Neuron (in vitro differentiated cells): ENCODE data around the gene KRT79.
"Not testable (repeated sequence)": the region's sequence is repeated elsewhere in the genome, so short reads cannot be mapped to it uniquely, and the experiment has no call there.

Experiments used
- H2AFZ ChIP-seq: one replicate; pipeline ENCODE4 v1.6.1; 2013; ENCODE audit warnings: low read depth, mild to moderate bottlenecking, inconsistent platforms, low read length, moderate library complexity
- H3K27me3 ChIP-seq: one replicate; pipeline ENCODE4 v1.6.1; 2013; ENCODE audit warnings: low read length; ENCODE audit not compliant: insufficient read depth
- H3K36me3 ChIP-seq: one replicate; pipeline ENCODE4 v1.6.1; 2013; ENCODE audit warnings: low read length; ENCODE audit not compliant: insufficient read depth
- H3K4me1 ChIP-seq: one replicate; pipeline ENCODE4 v1.6.1; 2013; ENCODE audit warnings: low read length; ENCODE audit not compliant: insufficient read depth
- H3K4me3 ChIP-seq: 2 replicates; pipeline ENCODE4 v1.5.1; 2013; ENCODE audit warnings: mild to moderate bottlenecking, low read length, moderate library complexity
- H3K9me3 ChIP-seq: one replicate; pipeline ENCODE4 v1.6.1; 2013; ENCODE audit warnings: low read length

The KRT79 gene

DNA sequence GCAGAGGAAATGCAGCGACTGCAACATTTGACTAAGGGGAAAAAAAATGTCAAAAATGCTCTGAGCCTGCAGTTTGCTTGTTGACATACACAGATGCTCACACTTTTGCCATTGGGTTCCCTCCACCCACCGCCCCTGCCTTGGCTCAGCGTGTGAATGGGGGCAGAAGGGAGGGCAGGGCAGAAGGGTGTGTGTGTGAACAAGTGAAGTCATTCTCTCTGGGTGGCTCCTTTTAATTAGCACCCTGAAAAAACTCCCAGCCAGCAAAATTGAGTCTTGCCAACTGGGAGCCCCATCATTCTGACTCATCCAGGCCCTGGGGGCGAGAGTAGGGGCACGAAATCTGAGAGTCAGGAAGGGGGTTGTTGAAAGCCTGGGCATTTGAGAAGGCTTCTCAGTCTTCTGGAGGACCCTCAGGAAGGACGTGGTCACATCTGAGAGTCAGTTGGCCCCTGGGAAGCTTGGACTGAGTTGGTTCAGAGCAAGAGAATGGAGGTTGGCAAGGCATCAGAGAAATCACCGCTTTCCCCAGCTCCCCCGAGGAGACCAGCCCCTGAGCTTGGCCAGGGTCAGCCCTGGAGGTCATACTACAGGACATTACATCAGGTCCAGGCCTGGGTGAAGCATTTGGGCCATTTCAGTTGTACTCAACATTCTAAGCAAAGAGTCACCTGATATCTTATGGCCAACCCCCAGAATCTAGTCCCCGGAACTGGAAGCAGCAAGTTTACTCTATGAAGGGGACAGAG lies 37.4 kb upstream of the KRT79 start:
- H3K4me3 ChIP-seq: no peak overlapping the region
- H2AFZ ChIP-seq: no peak overlapping the region
- no peaks in the 10 kb centered on the region for H3K36me3 ChIP-seq
- no peaks in the 10 kb centered on the region for H3K9me3 ChIP-seq
- H3K27me3 ChIP-seq: peaks cover 44% of the 10 kb centered on the region
- H3K4me1 ChIP-seq: no peaks in the 10 kb centered on the region

DNA sequence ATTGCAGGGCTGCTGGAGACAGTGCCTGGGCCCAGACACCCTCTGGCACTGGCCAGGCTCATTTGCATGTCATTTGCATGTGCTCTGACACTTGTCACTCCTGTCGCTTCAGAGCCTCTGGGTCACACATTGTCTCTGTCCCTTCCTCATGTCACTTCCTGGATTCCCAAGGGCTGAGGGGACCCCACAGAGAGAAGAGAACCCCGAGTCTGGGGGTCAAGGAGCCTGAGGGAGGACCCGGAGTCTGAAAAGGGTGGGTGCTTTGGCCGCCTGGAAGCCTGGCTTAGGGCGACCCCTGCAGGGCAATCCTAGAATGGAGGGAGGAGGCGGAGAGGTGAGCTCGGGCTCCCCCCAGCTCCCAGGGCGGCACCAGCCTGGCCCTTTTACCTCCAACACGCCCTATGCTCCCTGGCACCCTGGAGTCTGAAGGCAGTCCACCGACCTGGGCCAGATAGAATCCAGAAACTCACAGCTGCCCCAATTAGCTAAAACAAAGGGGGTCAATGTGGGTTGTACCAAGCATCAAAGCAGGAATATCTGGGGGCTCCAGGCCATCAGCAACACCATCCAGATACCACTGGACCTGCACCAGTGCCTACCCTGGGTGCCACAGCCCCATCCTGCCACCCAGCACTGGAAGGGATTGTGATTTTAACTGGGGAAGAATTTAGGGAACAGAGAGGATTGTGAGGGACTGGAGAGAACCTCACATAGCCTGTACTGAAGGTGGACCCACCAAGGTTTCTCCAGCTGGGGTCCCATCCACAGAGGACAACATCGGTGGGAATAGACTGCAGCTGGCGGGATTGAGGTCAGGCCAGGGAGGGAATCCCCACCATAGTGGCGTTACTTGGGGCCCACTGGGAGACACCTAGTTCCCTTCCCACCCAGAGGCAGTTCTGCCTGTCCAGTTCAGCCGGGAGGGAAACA lies 36.5 kb upstream of the KRT79 start:
- H3K27me3 ChIP-seq: peaks cover 37% of the 10 kb centered on the region
- H3K36me3 ChIP-seq: no peaks in the 10 kb centered on the region
- no peaks in the 10 kb centered on the region for H3K9me3 ChIP-seq
- H2AFZ ChIP-seq: no peak overlapping the region
- no peaks in the 10 kb centered on the region for H3K4me1 ChIP-seq
- H3K4me3 ChIP-seq: no peak overlapping the region

DNA sequence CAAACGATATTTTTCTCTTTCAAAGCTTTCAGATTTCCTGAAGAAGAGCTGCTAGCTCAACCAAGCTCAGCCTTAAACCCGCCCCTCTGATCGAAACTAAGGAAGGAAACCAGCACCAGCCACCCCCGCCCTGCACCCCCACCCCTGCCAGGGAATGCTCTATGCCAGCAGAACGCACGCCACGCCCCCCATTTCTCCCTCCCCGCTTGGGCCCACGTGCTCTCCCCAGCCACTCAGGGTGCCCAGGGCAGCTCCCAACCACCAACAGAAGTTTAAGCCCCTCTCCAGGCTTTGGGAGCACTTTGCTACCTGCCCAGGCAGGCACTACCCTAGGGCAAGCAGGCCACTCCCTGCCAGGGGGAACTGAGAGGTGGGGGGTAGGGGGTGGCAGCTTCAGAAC lies 33.5 kb upstream of the KRT79 start:
- no peaks in the 10 kb centered on the region for H3K9me3 ChIP-seq
- H3K4me3 ChIP-seq: no peak overlapping the region
- H3K27me3 ChIP-seq: peaks cover 8% of the 10 kb centered on the region
- no peaks in the 10 kb centered on the region for H3K4me1 ChIP-seq
- H2AFZ ChIP-seq: no peak overlapping the region
- no peaks in the 10 kb centered on the region for H3K36me3 ChIP-seq

DNA sequence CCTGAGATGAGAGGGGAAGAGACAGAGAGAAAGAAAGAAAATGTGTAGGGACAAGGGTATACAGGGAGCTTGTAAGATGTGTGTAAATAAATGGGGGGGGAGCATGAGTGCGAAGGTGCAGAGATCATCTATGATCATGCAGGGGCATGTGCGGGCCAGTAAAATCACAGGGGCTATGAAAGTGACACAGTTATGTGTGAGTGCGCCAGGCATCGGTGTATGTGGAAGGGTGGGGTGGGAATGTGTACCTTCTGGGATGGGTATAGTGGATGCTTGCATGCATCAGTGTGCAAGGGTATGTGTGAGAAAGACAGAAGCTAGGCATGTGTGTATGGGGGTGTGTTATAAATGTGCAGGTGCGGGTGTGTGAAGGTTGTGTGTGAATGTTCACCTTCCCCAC lies 33.0 kb upstream of the KRT79 start:
- H3K4me1 ChIP-seq: no peaks in the 10 kb centered on the region
- peaks cover 3% of the 10 kb centered on the region for H3K27me3 ChIP-seq
- no peak overlapping the region for H3K4me3 ChIP-seq
- H2AFZ ChIP-seq: no peak overlapping the region
- no peaks in the 10 kb centered on the region for H3K36me3 ChIP-seq
- no peaks in the 10 kb centered on the region for H3K9me3 ChIP-seq

DNA sequence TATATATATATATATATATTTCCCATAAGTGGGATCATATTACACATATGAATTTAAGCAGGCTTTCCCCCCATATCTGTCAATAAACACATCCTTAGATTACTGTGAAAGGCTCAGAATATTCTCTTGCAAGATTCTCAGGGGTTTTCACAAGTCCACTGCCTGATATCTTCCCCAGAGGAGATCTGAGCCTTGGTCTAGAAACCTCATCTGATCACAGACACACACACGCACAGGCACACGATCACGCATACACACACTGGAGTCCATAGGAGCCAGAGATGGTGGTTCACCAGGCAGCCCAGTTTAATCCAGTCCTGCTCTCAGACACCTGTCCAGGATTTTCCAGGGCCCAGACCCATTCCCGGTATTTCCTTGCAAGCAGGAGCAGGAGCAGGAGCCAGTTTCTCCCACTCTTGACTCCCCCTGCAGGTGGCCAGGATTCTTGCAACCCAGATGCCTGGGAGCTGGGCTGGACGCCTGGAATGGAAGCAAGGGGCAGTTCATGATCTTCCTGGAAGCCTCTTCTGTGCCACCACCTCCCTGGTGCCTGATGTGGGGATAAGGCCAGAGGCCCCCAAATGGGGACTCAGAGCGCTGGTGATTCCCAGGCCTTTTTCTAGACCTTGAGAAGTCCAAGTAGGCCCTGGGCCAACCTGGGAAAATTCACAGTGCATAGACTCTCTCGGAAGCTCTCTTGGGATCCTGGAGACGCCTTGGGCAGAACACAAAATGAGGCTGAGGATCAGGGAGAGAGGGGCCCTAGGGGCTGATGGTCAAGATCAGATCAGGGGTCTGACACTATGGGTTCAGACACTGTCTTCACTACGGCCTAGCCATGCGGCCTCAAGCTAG lies 31.2 kb upstream of the KRT79 start:
- H2AFZ ChIP-seq: no peak overlapping the region
- no peaks in the 10 kb centered on the region for H3K27me3 ChIP-seq
- H3K4me1 ChIP-seq: no peaks in the 10 kb centered on the region
- H3K9me3 ChIP-seq: no peaks in the 10 kb centered on the region
- no peaks in the 10 kb centered on the region for H3K36me3 ChIP-seq
- H3K4me3 ChIP-seq: no peak overlapping the region

DNA sequence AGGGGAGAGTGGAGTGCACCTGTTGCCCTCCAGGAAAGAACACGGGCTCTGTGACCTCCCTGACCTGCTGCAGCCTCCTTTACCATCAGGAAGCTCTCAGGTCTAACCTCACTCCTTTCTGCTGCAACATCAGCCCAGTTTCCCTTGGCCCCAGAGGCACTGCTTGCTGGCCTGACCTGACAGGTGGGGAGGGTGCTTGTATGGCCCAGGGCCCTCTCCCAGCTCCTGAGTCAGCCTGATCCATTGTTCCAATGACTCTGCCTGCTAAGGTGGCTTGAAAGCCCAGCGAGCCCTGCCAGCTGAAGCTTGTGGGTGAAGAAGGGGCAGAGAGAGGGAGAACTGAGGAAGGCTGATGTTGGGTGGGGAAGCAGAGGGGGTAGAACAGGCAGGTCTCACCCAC lies 27.9 kb upstream of the KRT79 start:
- no peaks in the 10 kb centered on the region for H3K9me3 ChIP-seq

DNA sequence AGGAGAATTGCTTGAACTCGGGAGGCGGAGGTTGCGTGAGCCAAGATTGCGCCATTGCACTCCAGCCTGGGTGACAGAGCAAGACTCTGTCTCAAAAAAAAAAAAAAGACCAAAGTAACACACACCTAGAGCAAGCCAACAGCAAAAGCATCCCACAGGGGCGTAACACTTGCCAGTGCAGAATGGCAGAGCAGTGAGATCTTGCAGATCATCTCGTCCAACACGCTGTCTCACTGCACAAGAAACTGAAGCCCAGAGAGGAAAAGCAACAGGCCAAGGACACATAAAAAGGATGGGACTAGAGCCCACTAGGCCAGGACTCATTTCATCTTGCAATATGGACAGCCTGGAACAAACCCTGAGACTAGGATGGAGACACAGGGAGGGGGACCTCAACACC lies 27.4 kb upstream of the KRT79 start:
- Histone ChIP-seq H3K27me3 (no peaks in the 10 kb centered on the region), H3K4me3 (no peak overlapping the region)

More for the DNA sequence above, 27.9 kb upstream of the KRT79 start:
- no peaks in the 10 kb centered on the region for H3K4me1 ChIP-seq
- no peak overlapping the region for H3K4me3 ChIP-seq
- H2AFZ ChIP-seq: no peak overlapping the region
- H3K27me3 ChIP-seq: no peaks in the 10 kb centered on the region
- no peaks in the 10 kb centered on the region for H3K36me3 ChIP-seq

DNA sequence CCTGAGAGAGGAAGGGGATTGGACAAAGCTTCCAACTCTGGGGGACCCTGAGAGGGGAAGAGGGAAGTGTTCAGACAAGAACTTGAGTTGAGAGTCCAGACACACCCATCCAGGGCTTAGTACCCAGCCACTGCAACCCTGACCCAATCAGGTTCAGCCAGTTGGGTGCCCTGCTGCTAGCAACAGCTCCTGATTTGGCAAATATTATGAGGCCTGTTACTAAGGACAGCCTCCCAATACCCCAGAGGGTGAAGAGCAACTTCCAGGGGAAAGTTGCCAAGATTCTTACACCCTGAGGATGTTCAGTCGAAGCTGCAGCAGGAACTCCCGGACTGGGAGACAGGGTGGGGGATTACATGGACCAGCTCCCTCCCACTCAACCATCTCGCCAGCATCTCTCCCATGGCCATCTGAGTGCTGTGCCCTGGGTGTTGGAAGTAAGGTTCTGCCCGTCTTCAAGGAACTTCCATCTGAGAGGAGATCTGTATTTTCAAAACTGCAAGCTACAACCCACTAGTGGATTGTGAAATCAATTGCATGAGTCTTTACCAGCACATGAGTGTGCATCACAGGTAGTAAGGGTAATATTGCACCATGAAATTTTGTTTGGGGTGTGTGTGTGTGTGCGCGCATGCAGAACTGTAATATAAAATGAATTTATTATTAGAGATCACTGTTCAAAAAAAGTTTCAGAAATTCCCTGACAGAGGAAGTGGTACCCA lies 26.2 kb upstream of the KRT79 start:
- Histone ChIP-seq H3K36me3 (no peaks in the 10 kb centered on the region), H3K4me1 (no peaks in the 10 kb centered on the region), H3K27me3 (no peaks in the 10 kb centered on the region), H3K4me3 (no peak overlapping the region), H3K9me3 (no peaks in the 10 kb centered on the region), H2AFZ (no peak overlapping the region)

More for the DNA sequence above, 27.4 kb upstream of the KRT79 start:
- Histone ChIP-seq H3K4me1 (no peaks in the 10 kb centered on the region), H3K9me3 (no peaks in the 10 kb centered on the region), H2AFZ (no peak overlapping the region), H3K36me3 (no peaks in the 10 kb centered on the region)

DNA sequence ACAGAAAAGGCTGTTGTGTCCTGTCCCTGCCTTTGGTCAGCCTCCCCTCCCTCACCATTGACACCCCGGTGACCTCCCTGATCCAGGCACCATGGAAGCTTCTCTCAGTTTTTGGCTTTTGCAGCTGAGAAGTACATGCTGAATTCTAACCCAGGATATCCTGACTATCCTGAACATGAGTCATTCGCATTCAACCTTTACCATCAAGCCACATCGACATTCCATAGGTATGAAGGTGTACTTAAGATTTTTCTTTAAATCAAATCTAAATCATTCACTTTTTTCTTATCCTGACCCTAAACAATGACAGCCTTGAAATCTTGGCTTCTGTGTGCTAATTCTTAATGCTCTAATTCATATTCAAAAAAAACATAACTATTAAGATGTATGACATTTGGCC lies 23.4 kb upstream of the KRT79 start:
- Histone ChIP-seq H3K27me3 (no peaks in the 10 kb centered on the region), H3K36me3 (no peaks in the 10 kb centered on the region), H3K4me1 (no peaks in the 10 kb centered on the region), H3K4me3 (no peak overlapping the region), H3K9me3 (no peaks in the 10 kb centered on the region), H2AFZ (no peak overlapping the region)

DNA sequence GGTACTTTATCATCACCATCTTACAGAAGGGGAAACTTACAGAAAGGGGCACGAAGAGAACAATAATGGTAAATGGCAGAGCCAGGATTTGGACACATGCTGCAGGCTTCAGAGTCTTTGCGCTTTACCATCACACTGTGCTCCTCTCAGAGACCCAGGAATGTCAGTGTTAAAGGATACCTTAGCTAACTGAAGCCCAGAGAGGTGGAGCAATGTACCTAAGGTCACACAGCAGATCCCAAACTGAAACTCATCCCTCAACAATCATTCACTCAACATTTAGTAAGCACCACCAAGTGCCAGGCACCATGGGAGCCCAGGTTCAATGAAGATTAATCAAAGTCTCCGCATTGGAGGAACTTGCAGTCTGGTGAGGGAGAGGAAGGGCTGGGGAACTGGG lies 22.7 kb upstream of the KRT79 start:
- Histone ChIP-seq H2AFZ (no peak overlapping the region), H3K9me3 (no peaks in the 10 kb centered on the region), H3K4me3 (no peak overlapping the region), H3K4me1 (no peaks in the 10 kb centered on the region), H3K36me3 (no peaks in the 10 kb centered on the region), H3K27me3 (peaks cover under 1% of the 10 kb centered on the region)

DNA sequence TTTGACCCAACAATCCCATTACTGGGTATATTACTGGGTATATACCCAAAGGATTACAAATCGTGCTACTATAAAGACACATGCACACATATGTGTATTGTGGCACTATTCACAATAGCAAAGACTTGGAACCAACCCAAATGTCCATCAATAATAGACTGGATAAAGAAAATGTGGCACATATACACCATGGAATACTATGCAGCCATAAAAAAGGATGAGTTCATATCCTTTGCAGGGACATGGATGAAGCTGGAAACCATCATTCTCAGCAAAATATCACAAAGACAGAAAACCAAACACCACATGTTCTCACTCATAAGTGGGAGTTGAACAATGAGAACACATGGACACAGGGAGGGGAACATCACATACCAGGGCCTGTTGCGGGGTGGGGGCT lies 22.0 kb upstream of the KRT79 start:
- H3K4me1 ChIP-seq, H3K27me3 ChIP-seq, H3K9me3 ChIP-seq, H2AFZ ChIP-seq, H3K4me3 ChIP-seq, H3K36me3 ChIP-seq: not testable (repeated sequence)

DNA sequence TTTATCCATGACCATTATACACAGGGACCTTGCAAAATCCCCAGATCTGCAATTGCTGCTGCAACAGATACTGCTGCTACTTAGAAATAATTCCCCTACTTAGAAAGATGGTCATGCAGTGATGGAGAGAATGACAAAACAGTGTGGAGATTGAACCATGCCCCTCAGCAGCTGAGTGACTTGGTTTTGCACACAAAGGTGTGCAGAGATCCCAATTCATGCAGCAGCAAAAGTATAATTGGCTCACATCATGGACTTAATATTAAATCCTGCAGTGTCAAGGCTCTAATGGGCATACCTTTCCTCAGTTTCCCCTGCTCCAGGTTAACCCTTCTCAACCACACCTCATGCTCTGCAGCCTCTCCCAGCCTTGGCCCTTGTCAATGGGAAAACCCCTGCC lies 17.7 kb upstream of the KRT79 start:
- Histone ChIP-seq H3K36me3 (no peaks in the 10 kb centered on the region), H3K9me3 (no peaks in the 10 kb centered on the region), H2AFZ (no peak overlapping the region), H3K4me3 (no peak overlapping the region), H3K4me1 (no peaks in the 10 kb centered on the region), H3K27me3 (peaks cover 5% of the 10 kb centered on the region)
